GM18499 (cell line): ENCODE results near the gene ELF4.
A peak's percentile ranks its signal among the peaks of the same experiment; 100 is the strongest.
"Not testable (repeated sequence)": the region's sequence is repeated elsewhere in the genome, so short reads cannot be mapped to it uniquely, and the experiment has no call there.

Source experiments
- ATAC-seq: cut with Tn5 transposase; IDR thresholded peaks from one replicate; pipeline ENCODE4 v1.9.1; 2021; ENCODE audit warnings: moderate number of reproducible peaks; ENCODE audit not compliant: insufficient read depth, unreplicated experiment

ELF4 gene

DNA sequence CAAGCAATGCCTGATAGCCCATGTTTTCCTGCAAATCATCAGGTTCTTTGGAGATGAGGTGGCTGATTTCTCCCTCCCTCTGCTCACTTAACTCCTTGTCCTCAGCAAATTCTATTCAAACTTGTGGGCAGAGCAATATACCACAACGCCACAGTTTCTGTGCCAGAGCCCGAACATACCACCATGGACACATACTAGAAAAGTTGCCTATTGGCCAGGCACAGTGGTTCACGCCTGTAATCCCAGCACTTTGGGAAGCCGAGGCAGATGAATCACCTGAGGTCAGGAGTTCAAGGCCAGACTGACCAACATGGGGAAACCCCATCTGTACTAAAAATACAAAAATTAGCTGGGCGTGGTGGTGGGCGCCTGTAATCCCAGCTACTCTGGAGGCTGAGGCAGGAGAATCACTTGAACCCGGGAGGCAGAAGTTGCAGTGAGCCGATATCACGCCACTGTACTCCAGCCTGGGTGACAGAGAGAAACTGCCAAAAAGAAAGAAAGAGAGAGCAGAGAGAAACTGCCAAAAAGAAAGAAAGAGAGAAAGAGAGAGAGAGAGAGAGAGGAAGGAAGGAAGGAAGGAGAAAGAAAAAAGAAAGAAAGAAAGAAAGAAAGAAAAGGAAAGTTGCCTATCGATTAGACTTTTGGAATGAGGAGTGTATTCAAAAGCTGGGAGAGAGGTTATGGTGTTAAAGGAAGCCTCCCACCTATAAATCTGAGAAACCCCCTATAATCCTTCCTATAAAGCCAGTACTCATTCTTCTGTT lies 5.0 kb upstream of the ELF4 start:
- ATAC-seq: not testable (repeated sequence)

DNA sequence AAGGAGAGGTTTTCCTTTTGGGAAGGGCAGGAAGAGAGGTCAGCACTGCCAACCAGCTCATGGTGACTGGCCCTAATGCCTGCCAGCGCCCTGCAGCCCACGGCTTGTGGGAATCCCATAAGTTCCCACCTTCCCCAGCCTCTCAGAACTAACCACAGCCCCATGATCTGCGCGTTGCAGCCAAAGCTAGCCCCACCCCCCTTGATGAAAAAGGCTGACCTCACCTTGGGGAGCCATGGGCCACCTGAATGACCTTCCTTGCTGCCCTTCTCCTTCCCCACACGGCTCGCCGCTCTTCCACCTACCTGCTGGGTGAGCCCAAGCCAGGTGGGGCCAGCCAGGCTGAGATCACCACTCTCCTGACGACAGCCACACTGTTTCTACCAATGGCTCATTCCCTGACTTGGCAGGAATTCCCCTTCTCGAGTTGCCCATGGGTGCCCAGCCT lies 3.9 kb upstream of the ELF4 start:
- no peak for ATAC-seq

DNA sequence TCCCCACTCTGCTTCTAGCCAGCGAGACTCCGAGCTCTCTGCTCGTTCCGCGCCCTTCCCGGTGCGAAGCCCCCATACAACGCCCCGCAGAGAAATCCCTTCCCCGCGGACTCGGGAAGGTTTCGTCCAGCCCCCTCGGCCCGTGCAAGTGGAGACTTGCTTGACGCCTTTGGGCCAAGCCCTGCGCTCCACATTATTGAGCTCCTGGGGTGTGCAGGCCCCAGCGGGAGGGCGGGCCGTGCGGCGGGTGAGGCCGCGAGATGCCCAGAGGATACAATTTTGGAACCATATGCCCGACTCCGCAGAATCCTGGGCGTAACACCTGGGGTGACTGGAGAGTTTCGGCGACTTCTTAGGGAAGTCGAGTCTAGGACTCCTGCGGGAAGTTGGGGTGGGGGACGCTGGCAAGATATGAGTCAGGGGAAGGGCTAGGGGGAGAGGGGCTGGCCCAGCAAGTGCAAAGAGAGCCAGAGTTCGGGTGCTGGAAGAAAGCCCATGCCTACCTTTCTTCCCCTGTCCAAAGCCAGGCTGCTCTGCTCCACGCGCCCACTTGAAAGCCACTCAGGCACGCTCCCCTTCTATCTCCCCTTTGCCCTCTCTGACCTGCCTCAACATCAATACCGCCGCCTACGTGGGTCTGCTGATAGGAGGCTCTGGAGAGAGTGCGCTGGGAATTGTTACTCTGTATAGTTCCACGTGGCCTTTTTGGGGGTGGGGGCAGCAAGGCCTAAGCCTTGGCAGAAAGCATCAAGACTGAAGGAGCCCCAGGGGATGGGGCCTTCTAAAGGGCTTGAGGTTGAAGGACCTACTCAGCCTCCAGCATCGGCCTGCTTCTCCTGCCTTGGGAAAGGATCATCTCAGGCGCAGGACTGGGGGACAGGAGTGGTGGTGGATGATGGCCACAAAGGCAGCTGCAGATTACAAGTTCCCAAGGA lies 1.2 kb upstream of the ELF4 start:
- no peak for ATAC-seq

DNA sequence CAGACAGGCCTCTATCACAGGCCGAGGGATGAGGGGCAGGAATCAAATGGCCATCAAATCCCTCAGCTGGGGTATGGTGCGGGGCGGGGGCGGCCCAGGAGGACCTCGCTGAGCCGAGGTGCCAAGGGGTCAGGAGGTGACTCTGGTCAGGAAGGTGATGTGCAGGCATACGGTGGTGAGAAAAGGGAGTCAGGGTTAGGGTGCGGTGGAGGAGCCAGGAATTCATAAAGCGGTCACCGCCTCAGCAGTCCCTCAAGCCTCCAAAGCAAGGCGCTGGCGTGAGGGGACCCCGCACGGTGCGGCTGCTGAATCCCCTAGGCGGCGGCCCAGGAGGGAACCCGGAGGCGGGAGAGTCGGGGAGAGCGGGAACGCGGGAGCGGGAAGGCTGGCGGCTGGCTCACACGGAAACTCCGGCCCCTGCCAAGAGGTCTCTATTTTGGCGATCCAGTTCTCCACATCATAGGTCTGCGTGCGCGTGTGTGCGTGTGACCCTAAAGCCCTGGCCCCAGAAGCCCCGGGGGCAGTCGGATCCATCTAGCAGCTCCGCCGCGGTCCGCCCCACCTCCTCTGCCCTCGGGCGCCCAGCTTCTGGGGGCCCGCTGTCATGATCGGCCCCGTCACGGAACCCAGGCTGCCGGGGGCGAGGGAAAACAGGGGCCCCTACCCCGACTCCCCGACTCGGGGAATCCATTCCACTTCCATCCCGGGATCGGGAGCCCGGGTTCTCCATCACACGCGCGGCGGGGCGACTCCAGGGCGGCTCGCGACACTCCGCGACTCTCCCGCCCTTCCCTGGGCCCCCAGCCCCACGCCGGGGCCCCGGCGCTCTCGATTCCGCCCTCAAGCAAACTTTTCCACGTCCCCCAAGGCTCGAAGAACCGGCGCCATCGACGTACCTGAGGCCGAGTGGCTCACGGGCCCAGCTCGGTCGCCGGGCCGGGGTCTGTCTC lies 593 bp downstream of the ELF4 start:
- ATAC-seq: no peak

DNA sequence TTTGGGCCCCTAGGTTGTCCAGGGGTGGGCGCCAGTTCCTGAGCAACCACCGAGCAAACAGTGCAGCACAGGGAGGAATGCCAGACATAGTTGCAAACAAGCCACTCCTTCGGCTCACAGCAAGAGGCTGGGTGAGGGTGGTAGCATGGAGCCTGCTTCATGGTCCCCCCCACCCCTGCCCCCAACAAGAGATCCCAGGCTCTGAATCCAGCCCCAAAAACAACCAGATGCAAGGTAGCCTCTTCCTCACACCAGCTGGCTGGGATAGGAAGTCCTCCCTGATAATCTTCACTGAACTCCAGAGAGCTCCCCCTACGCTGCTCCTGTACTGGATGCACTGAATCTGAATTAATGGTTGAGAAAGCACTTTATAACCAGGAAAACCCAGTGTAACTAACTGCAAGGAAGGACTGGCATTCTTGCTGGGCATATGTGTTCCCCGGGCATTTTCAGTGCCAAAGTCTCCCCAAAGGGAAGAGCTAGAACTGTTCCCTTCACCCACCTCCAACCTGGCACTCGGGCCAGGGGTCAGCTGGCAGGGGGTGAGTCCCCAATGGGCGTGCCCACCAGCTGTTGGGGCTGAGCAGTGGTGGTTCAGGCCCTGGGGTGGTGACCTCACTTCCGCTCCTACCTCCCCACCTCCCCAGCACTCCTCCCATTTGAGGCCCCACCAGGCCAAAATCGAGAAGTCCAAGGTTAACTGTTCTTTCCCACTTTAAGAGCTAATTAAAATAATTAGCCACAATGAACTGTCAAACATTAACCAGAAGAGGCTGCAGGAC lies 1.5 kb downstream of the ELF4 start:
- ATAC-seq: no peak

DNA sequence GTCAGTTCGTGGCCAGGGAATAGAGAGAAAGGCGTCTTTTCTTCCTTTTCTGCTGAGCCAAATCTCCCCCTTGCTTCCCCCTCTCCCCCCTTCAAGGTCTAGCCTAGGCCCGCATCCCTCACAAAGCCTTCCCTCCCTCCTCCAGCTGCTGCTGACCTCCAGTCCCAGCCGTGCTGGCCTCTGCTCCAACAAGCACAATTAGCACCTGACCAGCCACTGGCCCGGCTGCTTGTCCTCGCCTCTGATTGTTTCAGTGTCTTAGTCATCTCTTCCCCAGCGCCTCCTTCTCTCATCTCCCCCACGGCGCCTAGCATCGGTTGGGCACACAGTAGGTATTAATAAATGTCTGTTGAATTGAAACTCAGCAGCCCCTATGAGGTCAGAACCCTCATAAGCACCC lies 4.2 kb downstream of the ELF4 start:
- ATAC-seq: no peak

DNA sequence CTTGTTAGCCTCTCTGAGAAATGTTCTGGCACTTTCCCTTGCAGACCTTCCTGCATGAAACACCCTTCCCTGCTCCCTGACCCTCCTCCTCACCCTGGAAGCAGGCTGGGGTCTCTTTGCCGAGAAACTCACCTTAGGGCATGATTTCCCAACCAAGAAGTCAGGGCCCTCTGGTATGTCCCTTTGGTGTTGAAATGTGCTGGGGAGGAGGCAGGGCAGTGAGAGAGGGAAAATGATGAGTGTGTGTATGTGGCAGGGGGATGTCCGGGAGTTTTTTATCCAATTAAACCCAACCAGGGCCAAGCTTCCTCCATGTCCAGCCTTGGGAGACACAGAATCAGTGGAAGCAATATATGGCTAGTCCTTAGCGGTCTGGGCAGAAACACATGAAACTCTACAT lies 5.1 kb downstream of the ELF4 start:
- ATAC-seq: no peak

DNA sequence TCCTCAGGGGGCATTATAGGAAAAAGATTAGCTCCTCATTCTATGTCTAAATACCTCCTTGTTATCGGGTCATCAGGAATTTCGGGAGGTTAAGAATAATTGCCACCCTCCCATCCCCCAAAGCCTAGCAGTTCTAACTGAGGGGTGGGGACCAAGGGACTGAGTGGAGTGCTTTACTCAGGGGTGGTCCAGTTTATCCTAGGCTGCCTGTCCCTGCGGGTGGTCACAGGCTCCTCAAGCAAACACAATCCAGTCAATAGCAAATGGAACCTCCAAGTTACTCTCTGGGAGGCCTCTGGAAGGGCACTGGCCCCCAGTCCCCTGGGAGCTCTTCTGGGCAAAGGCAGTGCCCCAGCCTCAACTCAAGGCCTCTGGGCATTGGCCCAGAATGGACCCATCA lies 6.7 kb downstream of the ELF4 start:
- no peak for ATAC-seq

DNA sequence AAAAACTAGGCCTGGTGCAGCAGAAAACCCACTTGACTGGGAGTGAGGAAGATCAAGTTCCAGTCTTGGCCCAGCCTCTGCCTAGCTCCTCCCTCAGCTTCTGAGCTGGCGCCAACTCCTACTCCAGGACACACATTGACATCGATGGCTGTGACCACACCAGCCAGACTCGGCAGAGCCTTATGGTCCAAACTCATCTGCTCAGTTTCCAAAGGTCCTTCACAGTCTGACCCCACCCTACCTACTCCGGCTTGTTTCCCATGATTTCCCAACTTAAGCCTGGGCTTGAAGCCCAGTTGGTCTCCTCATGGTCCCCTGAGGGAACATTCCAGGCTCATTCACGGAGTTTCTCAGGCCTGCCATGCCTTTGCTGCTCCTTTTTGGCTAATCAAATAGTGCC lies 10.1 kb downstream of the ELF4 start:
- no peak for ATAC-seq

DNA sequence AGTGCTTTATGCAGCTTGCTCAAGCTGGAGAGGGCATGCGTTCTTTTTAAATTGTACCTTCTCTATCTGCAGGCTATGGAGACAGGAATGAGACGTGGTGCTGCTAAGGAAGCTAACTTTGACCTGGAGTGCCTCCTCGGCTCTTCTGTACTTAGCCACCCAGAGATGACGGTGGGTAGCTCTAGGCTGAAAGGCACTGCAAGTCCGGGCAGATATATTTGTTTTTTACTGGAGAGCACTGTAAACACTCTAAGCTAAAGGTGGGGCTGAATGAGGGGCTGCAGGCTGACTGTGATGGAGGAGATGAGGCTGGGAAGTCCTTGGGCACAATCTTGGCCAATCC lies 12.1 kb downstream of the ELF4 start:
- no peak for ATAC-seq

DNA sequence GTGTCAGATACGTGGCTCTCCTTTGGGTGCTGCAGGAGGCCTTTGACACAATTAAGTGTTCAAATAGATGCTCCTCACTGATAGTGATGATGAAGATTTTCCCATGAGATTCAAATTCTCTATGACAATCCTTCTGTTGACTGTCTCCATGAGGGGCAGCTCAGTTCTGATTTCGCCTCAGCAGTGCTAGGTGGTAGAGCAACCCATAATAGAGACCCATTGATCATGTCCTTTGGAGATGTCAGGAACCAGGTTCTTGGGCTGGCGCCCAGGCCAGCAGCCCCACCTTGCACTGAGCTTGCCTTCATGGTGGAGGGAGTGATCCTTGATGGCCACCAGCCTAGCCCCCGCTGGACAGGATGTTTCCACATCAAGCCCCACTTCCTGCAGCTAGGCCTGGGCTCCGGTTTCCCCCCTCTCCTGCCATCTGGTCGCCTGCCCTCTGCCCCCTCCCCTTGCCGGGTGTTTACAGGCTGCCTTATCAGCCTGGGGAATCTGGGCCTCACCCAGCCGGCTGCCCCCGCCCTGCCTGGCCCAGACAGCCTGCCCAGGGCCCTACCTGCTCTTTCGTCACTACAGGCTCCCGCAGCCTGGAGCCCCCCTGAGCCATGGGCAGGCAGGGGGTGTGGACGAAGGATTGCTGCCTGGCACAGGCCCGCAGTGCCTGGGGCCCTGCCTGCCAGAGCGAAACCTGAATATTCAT lies 12.6 kb downstream of the ELF4 start:
- no peak for ATAC-seq

DNA sequence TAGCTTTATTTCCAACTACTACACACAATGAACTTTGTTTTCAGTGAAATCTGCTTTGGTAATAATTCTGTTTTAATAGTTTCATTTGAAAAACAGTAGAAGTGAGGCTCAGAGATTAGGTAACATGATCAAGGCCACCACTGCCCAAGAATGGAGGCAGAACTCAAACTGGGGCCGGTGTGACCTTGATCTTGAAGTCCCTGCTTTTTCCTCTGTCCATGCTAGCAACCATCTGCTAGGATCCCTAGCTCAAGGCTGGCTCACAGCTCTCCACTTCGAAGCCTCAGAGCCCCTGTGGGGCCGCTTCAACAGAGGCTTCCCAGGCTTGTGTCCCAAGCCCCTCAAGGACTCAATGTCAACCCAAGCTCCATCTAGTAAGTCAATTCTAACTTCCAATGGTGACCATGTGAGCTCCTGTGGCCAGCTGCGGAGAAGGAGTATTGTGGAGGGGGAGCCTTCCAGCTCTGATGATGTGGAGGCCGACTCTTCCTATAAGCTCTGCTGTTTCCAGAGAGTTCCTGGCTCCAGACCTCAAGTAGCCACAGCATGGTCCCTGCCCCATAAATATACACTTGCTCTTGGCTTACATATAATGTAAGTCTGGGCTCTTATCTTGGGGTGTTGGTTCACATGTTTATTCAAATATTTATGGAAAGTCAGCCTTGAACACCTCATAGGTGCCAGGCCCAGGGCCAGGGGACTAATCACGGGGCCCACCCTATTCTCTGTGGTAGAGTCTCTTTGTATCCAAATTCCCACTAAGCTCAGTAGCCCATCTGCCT lies 14.9 kb downstream of the ELF4 start:
- ATAC-seq: no peak

DNA sequence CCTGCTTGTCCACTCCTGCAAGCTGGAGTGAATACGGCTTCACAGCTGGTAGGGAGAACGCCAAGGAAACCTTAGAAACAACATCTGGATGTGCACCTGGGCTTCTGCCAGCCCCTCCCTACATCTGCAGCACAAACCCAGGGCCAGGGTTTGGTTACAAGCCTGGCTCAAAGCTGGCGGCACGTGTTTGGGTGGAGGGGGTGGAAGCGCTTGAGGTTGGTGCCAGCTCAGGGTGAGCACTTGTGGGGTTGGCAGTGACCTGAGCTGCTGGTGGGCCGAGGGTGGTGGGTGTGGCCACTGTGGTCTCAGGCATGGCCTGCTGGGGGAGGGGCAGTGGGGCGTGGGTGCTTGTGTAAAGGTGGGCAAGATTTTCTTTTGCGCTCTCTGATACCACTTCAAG lies 15.6 kb downstream of the ELF4 start:
- no peak for ATAC-seq

DNA sequence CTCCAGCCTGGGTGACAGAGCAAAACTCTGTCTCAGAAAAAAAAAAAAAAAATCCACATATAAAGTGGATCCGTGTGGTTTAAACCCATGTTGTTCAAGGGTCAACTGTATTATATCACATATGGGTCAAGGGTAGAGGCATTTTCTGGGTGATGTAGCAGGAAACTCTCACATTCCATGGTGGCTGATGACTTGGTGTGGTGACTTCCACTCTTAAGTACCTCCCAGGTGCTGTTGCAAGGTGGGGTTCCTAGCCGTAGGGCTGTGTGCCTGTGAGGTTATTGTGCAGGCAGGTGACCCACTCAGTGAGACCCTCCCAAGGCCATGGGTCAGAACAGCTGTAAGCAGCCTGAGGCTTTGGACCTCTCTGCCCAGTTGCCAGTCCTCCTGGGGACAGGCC lies 17.0 kb downstream of the ELF4 start:
- no peak for ATAC-seq

DNA sequence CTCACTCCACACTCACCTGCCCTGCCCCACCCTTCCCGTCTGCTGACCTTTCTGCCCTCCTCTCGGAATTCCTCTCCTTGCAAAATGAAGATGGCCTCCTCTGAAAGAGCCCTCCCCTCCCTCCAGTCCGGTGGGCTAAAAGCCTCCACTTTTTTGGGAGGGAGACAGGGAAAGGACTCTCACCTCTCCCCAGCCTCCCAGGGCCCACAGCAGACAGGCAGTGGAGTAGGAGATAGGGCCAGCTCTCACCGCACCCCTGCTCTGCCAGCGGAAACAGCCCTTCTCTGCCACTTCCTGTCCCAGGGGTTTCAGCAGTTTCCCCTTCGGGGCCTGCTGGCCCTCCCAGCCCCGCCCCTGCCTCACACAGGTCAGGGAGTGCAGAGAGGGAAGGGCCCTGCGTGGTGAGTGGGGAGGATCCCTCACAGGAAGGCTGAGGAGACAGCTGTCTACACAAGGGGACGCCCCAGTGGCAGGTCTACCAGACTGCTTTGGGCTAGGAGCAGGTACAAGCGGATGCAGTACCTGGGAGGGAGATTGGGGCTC lies 18.2 kb downstream of the ELF4 start:
- peak; percentile 97 for ATAC-seq

DNA sequence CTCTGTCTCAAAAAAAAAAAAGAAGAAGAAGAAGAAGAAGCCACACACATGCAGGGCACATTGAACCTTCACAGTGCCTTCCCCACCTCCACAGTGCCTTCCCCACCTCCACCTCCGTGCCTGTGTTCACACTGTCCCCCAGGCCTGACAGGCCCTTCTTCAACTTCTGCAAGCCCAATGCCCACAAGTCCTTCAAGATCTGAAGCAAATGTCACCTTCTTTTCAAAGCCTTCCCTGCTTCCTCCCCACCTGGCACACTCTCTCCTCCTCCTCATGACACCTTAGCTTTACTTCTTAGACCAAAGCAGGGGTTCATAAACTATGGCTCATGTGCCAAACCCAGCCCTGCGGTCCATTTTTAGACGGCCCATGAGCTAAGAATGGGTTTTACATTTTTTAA lies 19.9 kb downstream of the ELF4 start:
- no peak for ATAC-seq

DNA sequence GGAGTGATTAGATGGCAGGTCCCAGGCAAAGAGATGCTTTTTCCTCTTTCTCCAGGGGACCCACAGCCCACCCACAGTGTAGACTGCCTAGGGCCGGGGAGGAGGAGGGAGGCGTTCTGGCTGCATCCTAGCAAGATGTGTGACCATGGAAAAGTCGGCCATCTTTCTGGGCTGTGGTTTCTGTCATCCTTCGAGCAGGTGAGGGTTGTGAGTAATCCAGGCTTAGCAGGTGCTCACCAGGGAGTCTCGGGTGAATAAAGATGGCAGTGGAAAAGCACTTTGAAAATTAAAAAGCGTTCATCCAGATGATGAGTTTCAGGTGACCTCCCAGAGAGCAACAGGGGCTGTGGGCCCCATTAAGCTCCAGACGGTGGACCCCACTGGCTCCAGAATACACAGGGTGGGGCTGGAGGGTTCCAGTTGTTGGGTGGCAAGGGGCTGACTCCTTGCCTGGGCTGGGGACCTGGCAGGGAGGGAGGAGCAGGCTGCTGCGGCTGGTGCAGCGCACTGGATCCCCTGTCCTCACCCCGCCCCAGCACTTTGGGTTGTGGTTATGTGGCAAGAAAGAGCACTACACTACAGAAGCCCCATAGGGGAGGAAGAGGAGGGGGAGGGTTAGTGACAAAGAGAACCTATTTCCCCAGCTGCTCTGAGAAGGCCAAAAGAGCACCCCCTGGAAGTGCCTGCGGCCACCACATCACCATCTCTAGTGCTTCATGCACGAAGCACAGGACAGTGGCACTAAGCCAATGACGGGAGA lies 23.7 kb downstream of the ELF4 start:
- peak; percentile 30 for ATAC-seq
